Cardiac fibroblast (primary cell): ENCODE results near the gene FGF22.

Source experiments
- DNase-seq, 2 donors: peaks; one replicate each; pipeline versions ENCODE4 v3.0.0 to v3.0.0-alpha.2; 2010; ENCODE audit warnings: low read depth in 2 of 2
- H3K4me3 ChIP-seq, 2 donors: replicated peaks in 1 of 2; 1 replicate in 1 of 2; 2 replicates in 1 of 2; pipeline ENCODE4 v1.5.1; 2011; ENCODE audit warnings: low read depth in 2 of 2, low read length in 2 of 2, mild to moderate bottlenecking in 2 of 2, moderate library complexity in 1 of 2
- CTCF ChIP-seq: IDR thresholded peaks from one replicate; pipeline ENCODE4 v1.5.1; 2011; ENCODE audit warnings: low read depth, mild to moderate bottlenecking, low read length, inconsistent platforms

FGF22 gene

GRCh38 chr19:641702-642101 is 2.0 kb downstream of the FGF22 start:
- DNase-seq, result no peak
- TF ChIP-seq CTCF, result no peak
- no peak overlapping the region for H3K4me3 ChIP-seq

GRCh38 chr19:642767-643727 is 3.4 kb downstream of the FGF22 start:
- TF ChIP-seq CTCF, result no peak
- DNase-seq, result no peak
- H3K4me3 ChIP-seq, result no peak overlapping the region

- no peak for DNase-seq
- H3K4me3 ChIP-seq, result no peak overlapping the region
- no peak for TF ChIP-seq CTCF
Measured at GRCh38 chr19:643736-644135, 4.1 kb downstream of the FGF22 start.

GRCh38 chr19:644363-644762 is 4.7 kb downstream of the FGF22 start:
- TF ChIP-seq CTCF, result no peak
- H3K4me3 ChIP-seq, result no peak overlapping the region
- DNase-seq, result no peak

- H3K4me3 ChIP-seq, result no peak overlapping the region
- TF ChIP-seq CTCF, result no peak
- DNase-seq, result no peak
Measured at GRCh38 chr19:644789-645188, 5.1 kb downstream of the FGF22 start.

- no peak overlapping the region for H3K4me3 ChIP-seq
- TF ChIP-seq CTCF, result no peak
- no peak for DNase-seq
Measured at GRCh38 chr19:645912-646778, 6.5 kb downstream of the FGF22 start.
